ENCODE data around the gene NYAP1.
"Not testable (repeated sequence)": the region's sequence is repeated elsewhere in the genome, so short reads cannot be mapped to it uniquely, and the experiment has no call there.

Gene NYAP1

GRCh38 chr7:100516135-100516812 is 32.5 kb downstream of the NYAP1 start:
- peak; percentile 67 for DNase-seq

- DNase-seq: no peak
These were observed 33.6 kb downstream of the NYAP1 start for GRCh38 chr7:100517305-100517704.

DNA sequence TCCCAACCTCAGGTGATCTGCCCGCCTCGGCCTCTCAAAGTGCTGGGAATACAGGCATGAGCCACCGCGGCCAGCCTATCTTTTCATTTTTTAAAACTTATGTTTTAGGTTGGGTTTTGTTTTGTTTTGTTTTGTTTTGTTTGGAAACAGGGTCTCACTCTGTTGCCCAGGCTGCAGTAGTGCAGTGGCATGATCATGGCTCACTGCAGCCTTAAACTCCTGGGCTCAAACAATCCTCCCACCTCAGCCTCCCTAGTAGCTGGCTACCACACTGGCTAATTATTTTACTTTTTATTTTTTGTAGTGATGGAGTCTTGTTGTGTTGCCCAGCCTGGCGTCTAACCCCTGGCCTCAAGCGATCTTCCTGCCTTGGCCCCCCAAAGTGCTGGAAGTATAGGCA is 35.9 kb downstream of the NYAP1 start:
- DNase-seq: no peak

- DNase-seq: no peak
These were observed 36.4 kb downstream of the NYAP1 start for GRCh38 chr7:100520138-100520537.

- no peak for DNase-seq
These were observed 37.3 kb downstream of the NYAP1 start for GRCh38 chr7:100521076-100521475.

GRCh38 chr7:100521909-100522593 is 38.3 kb downstream of the NYAP1 start:
- not testable (repeated sequence) for DNase-seq

DNA sequence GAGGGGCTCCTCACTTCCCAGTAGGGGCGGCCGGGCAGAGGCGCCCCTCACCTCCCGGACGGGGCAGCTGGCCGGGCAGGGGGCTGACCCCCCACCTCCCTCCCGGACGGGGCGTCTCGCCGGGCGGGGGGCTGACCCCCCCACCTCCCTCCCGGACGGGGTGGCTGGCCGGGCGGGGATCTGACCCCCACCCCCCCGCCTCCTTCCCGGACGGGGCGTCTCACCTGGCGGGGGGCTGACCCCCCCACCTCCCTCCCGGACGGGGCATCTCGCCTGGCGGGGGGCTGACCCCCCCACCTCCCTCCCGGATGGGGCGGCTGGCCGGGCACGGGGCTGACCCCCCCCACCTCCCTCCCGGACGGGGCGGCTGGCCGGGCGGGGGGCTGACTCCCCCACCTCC is 39.5 kb downstream of the NYAP1 start:
- not testable (repeated sequence) for DNase-seq

DNA sequence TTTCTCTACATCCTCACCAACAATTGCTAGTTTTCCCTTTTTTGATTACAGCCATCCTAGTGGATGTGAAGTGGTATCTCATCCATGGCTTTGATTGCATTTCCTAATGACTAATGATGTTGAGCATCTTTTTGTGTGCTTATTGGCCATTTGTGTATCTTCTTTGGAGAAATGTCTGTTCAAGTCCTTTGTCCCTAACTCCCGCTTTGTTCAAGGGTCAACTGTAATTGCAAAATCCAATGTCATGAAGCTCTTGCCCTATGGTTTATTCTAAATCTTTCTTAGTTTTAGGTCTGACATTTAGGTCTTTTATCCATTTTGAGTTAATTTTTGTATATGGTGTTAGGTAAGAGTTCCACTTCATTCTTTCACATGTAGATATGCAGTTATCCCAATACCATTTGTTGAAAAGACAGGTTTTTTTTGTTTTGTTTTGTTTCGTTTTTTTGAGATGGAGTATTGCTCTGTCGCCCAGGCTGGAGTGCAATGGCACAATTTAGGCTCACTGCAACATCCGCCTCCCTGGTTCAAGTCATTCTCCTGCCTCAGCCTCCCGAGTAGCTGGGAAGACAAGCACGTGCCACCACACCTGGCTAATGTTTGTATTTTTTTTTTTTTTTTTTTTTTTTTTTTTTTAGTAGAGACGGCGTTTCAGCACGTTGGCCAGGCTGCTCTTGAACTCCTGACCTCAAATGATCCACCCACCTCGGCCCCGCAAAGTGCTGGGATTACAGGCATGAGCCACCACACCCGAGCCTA is 44.6 kb downstream of the NYAP1 start:
- DNase-seq: not testable (repeated sequence)

GRCh38 chr7:100532165-100533022 is 48.7 kb downstream of the NYAP1 start:
- DNase-seq: no peak

- DNase-seq: not testable (repeated sequence)
These were observed 52.3 kb downstream of the NYAP1 start for GRCh38 chr7:100535982-100536381.

DNA sequence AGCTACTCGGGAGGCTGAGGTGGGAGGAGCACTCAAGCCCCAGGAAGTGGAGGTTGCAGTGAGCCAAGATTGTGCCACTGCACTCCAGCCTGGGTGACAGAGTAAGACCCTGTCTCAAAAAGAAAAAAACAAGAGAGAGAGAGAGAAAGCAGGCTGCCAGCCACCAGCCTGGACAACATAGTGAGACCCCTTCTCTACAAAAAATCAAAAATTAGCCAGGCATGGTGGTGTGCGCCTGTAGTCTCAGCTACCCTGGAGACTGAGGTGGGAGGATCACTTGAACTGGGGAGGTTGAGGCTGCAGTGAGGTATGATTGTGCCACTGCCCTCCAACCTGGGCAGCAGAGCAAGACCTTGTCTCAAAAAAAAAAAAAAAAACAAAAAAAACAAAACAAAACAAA is 53.0 kb downstream of the NYAP1 start:
- not testable (repeated sequence) for DNase-seq

GRCh38 chr7:100538348-100538653 is 54.6 kb downstream of the NYAP1 start:
- no peak for DNase-seq

DNA sequence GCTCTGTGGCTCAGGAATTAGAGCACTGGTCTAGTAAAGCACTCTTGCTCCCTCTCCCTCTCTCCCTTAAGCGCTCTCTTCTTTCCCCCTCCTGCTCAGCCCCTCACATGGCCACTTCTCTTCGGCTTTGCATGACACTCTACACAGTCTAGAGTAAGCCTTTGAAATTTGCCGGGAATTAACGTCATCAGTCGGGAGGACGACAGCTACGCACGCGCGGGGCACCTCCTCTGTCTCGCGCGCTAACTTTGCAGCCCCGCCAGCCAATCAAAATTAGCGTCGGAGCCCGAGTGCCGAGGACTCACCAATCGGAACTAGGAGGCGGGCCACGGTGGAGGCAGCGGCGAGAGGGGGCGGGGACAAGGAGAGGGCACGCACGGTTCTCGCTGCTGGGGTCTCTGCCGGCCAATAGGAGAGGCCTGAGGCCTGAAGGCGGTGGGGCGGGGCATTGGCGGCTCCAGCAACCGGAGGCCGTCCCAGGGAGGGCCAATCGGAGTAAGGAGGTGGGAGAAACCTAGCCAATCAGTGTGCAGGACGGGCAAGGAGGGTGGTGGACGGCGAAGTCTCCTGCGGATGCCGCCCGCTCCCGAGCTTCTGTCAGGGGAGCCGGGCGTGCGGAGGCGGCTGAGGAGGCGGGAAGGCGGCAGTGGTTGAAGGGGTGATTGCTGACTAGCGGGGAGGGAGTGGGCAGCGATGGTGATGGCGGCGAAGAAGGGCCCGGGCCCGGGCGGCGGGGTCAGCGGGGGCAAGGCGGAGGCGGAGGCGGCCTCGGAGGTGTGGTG is 55.1 kb downstream of the NYAP1 start, which contains the start of gene AGFG2:
Gene AGFG2 (plus strand): TSS at position 550 of the 782 bp plus-strand sequence. CDS start 144 bp downstream, at position 694.
- peak; percentile 100 for DNase-seq

DNA sequence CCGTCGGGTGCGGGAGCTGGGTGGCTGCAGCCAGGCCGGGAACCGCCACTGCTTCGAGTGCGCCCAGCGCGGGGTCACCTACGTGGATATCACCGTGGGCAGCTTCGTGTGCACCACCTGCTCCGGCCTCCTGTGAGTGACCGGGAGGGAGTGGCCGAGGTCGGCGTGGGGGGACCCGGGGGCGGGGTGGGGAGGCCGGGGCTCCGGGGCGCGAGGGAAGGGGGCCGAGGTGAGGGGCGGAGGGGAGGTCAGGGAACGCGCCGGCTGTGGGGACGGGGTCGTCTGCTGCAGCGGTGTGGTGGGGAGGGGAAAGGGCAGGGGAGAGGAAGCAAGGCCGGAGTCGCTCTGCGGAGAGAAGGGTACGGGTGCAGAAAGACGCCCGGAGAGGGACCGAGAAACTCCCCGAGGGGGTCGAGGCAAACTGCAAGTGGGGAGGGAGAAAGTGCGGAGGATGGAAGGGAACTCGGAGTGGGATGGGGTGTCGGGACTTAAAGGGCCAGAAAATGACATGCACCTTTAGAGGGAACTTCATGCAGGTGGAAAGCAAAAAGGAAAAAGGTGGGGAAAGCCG is 55.8 kb downstream of the NYAP1 start:
- peak; percentile 16 for DNase-seq

DNA sequence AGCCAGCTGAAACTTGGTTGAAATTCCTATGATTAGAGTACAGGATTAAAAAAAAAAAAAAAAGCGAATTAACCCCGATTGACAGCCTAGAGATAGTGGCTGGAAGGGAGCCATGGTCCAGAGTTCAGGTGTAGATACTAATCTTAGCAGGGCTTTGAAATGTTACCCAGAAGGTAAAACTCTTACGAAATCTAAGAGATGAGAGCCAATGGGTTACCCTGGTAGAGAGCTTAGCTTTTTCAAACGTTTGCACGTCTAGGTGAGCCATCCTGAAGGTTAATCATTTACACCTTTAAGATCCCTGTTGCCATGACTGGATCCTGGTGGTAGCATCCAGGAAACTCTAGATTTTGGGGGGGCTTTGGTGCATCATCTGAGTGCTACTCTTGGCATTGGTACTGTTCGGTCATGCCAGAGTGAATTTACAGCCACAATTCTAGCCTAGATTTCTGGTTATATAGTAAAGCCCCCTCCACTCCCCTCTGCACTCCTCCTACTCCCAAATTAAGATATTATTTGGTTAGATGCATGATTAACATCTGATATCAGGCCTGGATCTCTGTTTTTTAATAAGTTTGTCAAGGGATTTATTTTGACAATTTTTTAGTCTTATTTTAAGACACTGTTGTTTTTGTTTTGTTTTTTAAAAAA is 56.5 kb downstream of the NYAP1 start:
- no peak for DNase-seq

DNA sequence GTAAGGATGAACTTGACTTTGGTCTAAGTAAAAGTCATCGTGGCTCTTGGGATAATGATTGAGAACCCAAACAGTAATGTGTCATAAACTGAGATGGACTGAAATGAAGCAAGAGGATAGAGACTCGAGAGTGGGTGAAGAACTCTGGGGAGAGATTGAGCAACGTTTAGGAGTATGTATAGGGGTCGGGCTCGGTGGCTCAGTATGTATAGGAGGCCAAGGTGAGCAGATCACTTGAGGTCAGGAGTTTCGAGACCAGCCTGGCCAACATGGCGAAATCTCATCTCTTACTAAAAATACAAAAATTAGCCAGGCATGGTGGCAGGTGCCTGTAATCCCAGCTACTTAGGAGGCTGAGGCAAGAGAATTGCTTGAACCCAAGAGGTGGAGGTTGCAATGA is 57.6 kb downstream of the NYAP1 start:
- DNase-seq: not testable (repeated sequence)

DNA sequence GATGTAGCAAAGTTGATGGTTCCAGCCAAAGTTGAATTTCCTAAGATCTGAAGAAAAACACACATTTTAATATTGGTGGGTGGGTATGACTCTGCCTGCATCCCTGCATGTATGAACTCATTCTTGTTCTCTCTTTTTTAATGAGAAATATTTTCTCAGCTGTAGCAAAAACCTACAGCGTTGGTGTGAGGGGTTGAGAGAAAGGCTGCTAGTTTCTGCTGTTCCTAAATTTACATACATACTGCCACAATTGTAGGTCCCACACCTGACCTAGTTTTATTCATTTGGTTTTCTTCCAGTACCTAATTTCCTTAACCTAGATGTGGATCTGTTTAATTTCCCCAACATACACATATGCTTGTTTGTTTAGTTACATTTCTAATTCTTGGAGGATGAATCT is 59.9 kb downstream of the NYAP1 start:
- DNase-seq: no peak

GRCh38 chr7:100544386-100544785 is 60.7 kb downstream of the NYAP1 start:
- peak; percentile 29 for DNase-seq
